Ishikawa (cell line): Measurements from ENCODE around the gene ENTPD1.

Experiments used
- CREB1 ChIP-seq: IDR thresholded peaks from 2 replicates; pipeline ENCODE4 v1.6.1; 2012; ENCODE audit warnings: low read depth
- EGR1 ChIP-seq: IDR thresholded peaks from 2 replicates; pipeline ENCODE4 v1.6.1; 2012
- EP300 ChIP-seq: IDR thresholded peaks from 2 replicates; pipeline ENCODE4 v1.6.1; 2012; ENCODE audit warnings: borderline replicate concordance
- FOXM1 ChIP-seq: IDR thresholded peaks from 2 replicates; pipeline ENCODE4 v1.6.1; 2012; ENCODE audit warnings: low read depth, borderline replicate concordance
- MAX ChIP-seq: IDR thresholded peaks from 2 replicates; pipeline ENCODE4 v1.6.1; 2012
- NFIC ChIP-seq: IDR thresholded peaks from 2 replicates; pipeline ENCODE4 v1.6.1; 2012
- RAD21 ChIP-seq: IDR thresholded peaks from 2 replicates; pipeline ENCODE4 v1.6.1; 2012; ENCODE audit warnings: low read depth
- REST ChIP-seq: IDR thresholded peaks from 2 replicates; pipeline ENCODE4 v1.6.1; 2012; ENCODE audit warnings: low read depth, mild to moderate bottlenecking
- TAF1 ChIP-seq: IDR thresholded peaks from 2 replicates; pipeline ENCODE4 v1.6.1; 2012; ENCODE audit warnings: low read depth, mild to moderate bottlenecking
- TEAD4 ChIP-seq: IDR thresholded peaks from 2 replicates; pipeline ENCODE4 v1.6.1; 2012
- USF1 ChIP-seq: IDR thresholded peaks from 2 replicates; pipeline ENCODE4 v1.6.1; 2012
- YY1 ChIP-seq: IDR thresholded peaks from 2 replicates; pipeline ENCODE4 v1.6.1; 2012; ENCODE audit warnings: low read depth

GRCh38 chr10:95785942-95786669, 30.1 kb downstream of the ENTPD1 start:
- TF ChIP-seq RAD21 (no peak), CREB1 (no peak), YY1 (no peak), TEAD4 (no peak), EP300 (no peak), REST (no peak), TAF1 (no peak), EGR1 (no peak), USF1 (no peak), NFIC (no peak), FOXM1 (no peak), MAX (no peak)
